Amniotic epithelial cell (primary cell): ENCODE results near the gene EDC4.
"Not testable (repeated sequence)": the region's sequence is repeated elsewhere in the genome, so short reads cannot be mapped to it uniquely, and the experiment has no call there.

Source experiments
- DNase-seq: peaks from one replicate; pipeline ENCODE4 v3.0.0-alpha.2; 2010; ENCODE audit warnings: low read depth

EDC4 gene

DNA sequence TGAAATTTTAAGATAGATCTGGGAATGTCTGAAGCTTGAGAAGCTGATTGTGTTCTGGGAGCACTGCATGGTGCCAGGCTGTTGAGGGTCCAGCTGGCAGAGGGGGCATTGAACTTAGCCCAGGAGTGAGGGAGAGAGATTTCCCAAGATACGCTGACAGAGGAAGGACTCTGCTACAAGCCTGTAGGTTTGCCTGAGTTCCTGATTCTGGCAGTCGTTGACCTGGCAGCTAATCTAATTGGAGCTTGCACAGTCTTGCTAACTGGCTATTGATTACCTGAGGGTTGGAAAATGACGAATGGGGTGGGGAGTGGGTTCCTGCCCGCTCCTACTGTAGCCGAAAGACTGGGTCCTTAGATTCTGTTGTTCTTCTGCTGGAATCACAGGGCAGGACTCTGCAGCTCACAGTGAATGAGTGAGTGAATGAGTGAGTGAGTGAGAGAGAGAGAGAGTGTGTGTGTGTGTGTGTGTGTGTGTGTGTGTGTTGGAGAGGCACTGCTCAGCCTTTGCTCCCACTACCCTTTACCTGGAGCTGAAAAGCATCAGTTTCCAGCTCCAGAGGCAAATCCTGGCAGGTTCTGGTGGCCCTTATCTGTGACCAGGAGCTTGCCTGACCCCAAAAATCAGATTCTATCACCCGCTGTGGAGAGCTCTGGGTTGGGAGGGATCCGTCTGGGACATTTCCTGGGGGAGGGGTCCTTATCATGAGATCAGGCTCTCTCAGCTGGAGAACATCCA is 42.1 kb downstream of the EDC4 start:
- DNase-seq = no peak

GRCh38 chr16:67915496-67915769 is 42.6 kb downstream of the EDC4 start:
- not testable (repeated sequence) for DNase-seq

DNA sequence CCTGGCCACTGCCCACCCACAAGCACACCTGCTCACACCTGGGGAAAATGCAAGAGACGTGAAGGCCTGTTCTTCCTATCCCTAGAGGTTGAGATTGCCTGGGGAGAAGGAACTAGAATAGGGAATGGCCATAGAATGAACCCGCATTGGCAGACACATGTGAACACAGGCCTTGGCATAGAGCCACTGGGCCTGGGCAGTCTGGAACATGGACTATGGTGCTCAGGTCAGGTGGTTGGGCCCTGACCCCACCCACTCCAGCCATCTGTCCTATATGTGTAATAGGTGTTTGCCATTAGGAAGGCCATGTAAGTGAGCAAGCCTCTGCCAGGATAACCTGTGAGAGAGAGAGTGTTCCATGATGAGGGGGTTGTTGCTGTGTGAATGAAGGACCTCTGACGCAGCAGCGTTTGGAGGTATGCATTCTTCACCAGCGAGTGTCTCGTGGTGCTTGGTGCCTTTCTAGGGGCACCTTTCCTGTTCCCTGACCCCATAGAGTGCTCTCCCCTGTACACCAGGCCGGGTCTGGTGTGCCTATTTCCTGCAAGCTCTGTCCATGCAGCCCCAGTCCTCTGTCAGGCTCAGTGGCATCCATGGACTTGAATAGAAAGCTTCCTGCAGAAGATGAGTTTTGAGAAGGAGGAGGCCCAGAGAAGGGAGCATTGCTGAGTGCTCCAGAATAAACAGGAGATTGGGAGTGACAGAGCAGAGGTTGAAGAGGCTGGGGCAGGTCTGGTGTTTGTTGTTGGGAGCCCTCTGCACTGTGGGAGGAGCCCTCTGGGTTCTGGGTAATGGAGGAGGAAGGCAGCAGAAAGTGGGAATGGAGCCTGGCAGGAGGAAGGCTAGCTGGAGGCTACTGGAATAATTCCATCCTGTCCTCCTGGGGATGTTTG is 43.2 kb downstream of the EDC4 start:
- DNase-seq = no peak

DNA sequence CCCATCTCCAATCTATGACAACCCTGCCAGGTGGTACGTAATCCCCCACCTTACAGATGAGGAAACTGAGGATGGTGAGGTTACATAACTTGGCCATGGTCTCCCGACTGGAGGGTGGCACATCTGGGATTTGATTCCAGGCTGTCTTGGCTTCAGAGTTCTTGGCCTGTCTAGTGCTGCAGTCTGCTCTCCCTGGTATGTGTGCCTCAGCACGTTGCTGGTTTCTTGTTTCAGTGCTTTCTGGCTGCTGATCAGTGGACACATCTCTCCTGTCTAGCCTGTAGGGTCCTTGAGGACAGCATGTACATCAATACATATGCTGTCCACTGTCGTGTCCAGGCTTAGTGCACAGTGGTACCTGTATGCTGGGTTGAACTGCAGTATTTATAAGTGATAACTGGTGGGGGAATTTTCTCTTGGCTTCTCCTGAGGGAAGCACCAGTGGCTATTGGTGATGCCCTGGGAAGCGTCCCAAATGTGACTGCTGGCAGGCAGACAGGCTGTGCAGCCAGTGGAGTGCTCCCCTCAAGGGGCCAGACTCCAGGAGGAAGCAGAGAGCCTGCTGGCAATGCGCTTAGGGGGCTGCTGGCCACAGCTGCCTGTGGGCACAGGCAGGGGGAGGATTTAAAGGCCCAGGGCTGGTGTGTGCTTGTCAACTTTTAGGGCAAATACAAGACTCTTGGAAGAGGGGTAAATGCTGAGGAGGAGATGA is 44.4 kb downstream of the EDC4 start:
- no peak for DNase-seq

DNA sequence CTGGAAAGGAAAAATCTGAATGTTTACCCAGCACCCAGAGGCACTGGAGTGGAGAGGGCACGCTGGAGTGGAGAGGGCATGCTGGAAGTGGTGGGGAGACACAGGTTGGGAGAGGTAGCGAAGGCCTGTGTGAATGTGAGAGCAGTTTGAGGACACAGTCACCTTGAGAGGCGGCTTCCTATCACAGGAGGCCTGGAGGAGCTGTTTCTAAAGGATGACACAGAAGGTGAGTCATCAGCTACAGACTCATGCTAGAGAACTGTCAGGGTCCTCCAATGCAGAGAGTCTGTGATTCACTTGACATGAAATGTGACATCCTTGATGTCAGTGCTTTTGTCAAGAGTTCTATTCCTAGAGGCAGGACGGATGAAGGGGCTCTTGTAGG is 45.0 kb downstream of the EDC4 start:
- peak; percentile 82 for DNase-seq

DNA sequence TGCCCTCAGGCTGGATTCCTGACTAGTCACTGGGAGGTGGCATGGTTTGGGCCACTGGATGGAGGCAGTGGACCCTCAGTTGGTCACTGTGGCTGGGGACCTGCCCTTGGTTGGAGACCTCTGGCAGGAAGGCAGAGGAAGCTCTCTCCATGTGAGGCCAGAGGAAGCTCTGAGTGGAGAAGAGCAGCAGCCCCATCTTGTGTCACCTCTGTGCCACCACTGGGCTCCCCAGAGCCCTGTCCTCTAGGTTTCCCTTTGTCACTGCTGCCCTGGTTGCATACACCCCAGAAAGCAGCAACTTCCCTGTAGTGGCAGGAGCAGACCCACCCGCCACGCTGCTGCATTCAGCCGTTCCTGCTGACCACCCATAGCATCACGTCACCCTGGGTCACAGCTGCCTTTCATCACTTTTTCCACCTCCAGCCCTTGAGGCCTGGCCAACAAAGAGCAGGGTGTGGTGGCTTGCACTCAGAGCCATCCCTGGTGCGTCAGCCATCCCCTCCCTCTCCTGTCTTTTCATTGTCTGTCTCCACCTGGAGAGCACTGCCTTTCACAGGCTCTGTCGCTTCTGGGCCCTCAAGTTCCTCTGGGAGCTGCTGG is 46.9 kb downstream of the EDC4 start:
- no peak for DNase-seq

GRCh38 chr16:67922221-67922620 is 49.4 kb downstream of the EDC4 start:
- DNase-seq = peak; percentile 52

- no peak for DNase-seq
These were observed 49.9 kb downstream of the EDC4 start for GRCh38 chr16:67922740-67923139.

- DNase-seq = no peak
These were observed 50.7 kb downstream of the EDC4 start for GRCh38 chr16:67923414-67924116.

GRCh38 chr16:67924140-67924906 is 51.5 kb downstream of the EDC4 start:
- no peak for DNase-seq

DNA sequence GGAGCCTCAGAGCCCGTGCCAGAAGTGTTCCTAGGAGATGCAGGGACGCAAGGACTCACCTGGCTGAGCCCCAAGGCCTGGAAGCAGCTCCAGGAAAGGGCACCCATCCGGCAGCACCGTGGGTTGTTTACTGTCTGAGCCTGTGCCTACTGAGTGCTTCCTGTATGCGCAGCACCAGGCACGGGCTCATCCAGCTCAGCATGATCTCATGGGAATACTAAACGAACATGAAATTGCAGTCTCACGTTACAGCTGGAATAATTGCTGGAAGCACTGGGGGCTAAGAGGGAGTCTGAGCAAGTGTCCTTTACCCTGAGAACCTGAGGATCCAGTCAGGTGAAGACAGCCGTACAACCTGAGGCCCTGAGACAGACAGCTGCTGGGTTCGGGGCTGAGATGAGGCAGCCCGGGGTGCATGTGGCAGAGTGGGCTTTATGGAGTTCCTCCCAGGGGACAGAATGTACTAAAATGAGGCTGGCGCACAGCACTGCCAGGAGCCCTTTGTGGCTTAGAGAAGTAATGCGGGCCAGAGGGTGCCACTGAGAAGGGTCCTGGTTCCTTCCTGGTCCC is 53.4 kb downstream of the EDC4 start:
- DNase-seq = peak; percentile 40

DNA sequence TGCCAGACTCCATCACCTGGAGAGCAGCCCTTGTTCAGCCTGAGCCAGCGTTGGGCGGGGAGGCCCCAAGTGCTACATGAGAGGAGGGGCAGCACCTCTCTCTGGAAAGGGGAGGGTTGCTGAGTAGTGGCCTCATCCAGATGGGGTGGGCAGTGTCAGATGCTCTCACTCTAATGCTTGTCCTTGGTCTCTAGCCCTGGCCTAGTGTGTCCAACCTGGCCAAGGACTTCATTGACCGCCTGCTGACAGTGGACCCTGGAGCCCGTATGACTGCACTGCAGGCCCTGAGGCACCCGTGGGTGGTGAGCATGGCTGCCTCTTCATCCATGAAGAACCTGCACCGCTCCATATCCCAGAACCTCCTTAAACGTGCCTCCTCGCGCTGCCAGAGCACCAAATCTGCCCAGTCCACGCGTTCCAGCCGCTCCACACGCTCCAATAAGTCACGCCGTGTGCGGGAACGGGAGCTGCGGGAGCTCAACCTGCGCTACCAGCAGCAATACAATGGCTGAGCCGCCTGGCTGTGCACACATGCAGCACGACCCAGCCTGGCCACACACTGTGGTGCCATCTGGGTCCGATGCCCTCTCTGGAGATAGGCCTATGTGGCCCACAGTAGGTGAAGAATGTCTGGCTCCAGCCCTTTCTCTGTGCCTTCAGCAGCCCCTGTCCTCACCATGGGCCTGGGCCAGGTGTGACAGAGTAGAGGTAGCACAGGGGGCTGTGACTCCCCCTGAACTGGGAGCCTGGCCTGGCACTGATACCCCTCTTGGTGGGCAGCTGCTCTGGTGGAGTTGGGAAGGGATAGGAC is 54.5 kb downstream of the EDC4 start:
- no peak for DNase-seq

GRCh38 chr16:67928147-67928546 is 55.3 kb downstream of the EDC4 start:
- no peak for DNase-seq

DNA sequence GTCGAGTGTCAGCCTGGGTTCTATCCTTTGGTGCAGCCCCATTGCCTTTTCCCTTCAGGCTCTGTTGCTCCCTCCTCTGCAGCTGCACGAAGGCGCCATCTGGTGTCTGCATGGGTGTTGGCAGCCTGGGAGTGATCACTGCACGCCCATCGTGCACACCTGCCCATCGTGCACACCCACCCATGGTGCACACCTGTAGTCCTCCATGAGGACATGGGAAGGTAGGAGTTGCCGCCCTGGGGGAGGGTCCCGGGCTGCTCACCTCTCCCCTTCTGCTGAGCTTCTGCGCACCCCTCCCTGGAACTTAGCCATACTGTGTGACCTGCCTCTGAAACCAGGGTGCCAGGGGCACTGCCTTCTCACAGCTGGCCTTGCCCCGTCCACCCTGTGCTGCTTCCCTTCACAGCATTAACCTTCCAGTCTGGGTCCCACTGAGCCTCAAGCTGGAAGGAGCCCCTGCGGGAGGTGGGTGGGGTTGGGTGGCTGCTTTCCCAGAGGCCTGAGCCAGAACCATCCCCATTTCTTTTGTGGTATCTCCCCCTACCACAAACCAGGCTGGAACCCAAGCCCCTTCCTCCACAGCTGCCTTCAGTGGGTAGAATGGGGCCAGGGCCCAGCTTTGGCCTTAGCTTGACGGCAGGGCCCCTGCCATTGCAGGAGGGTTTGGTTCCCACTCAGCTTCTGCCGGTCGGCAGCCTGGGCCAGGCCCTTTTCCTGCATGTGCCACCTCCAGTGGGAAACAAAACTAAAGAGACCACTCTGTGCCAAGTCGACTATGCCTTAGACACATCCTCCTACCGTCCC is 55.9 kb downstream of the EDC4 start:
- peak; percentile 37 for DNase-seq

- DNase-seq = no peak
These were observed 57.3 kb downstream of the EDC4 start for GRCh38 chr16:67930191-67930590.

GRCh38 chr16:67930678-67931211 is 57.9 kb downstream of the EDC4 start:
- DNase-seq = no peak
